ENCODE data around the gene EDN1. TPM values are rescaled to one million over a fixed set of nuclear protein-coding genes. Genes with fewer than 3 reads are reported as not detected.

EDN1 gene
- total RNA-seq, 2 donors from 2014 or later, result 4.0 to 7.2 TPM

DNA sequence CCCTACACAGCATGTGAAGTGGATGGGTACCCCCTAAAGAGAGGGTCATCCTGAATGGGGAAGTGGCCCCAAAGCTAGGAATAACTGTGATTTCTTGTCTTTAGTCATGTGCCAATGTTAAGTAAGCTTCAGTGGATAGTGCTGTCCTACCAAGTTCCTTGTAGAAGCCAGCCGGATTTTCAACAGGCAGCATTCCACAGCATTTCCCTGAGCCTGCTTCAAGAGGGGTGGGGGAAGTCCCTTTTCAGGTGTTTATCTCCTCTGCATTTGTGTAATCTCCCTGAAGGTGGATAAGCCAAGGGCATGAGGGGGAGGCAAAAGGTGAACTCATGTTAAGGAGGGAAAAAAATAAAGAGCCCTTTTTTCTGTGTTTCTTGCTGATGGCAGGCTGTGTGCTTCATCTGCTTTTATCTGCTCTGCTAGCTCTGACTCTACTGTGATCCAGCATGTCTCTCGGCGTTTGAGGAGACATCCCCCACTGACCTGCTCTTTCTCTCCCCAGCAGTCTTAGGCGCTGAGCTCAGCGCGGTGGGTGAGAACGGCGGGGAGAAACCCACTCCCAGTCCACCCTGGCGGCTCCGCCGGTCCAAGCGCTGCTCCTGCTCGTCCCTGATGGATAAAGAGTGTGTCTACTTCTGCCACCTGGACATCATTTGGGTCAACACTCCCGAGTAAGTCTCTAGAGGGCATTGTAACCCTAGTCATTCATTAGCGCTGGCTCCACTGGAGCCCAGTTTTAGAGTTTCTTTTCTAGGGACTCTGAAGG is 1.9 kb downstream of the EDN1 start:
- intact Hi-C loops (cut with DNase I), result loop anchor here in 1 of 2 donors (10.0 kb wide), 1 partner anchor 313 kb away; no protein-coding TSS in a partner anchor
- DNase-seq (ENCODE audit: low spot score), result no peak

DNA sequence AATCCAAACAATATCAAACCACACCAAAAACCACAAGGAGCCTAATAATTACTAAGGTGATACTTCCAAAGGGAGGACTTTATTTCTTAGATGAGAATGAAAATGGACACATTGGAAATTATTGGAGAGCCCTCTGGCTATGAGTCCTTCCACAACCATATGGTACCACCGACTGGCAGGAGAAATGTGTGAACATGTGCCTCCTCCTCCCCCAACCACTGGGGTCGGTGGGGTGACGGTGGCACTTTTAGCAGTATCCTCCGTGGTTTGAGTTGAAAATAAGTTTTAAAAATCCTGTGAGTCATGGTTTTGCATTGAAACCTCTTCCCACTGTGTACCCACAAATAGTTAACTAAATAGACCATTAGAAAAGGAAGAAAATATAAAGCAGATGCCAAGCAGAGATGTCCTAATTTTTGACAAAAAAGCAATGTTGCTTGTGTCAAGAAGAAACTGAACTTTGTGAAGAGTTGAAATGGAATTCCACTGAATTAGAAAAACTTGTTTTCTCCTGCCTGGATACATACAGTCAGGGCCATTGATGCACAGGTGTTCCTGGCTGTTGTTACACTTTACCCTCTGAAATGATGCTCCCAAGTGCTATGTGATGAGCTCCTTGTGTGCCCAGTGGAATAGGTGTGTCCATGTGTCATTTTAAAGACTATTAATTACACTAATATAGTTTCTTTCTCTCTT is 3.2 kb downstream of the EDN1 start:
- no peak for DNase-seq (ENCODE audit: low spot score)
- intact Hi-C loops (cut with DNase I), result loop anchor here in 1 of 2 donors (10.0 kb wide), 1 partner anchor 311 kb away; no protein-coding TSS in a partner anchor

DNA sequence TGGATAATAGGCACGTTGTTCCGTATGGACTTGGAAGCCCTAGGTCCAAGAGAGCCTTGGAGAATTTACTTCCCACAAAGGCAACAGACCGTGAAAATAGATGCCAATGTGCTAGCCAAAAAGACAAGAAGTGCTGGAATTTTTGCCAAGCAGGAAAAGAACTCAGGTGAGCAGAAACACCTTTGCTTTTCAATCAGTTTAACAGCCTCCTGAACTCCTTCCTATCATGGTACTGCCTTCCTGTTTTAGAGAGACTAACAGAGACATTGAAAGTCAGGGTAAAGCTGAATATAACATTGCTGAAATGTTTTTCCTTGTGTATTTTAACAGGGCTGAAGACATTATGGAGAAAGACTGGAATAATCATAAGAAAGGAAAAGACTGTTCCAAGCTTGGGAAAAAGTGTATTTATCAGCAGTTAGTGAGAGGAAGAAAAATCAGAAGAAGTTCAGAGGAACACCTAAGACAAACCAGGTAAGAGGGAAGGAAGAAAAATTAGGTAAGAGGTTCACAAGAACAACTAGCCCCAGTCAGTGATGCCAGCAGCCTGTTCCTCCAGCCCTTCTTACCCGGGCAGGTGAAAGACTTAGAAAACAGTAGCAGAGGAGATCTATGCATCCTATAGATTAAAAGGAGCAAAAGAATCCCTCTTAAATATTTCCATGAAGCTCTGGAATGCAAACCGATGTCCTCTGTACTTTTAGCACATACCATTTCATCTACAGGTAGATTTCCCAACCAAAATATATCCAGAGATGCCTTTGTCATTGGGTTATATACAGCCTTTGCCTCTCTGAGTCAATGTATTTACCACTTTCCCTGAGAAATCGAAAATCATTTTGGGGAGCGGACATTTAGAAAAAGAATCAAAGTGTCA is 4.0 kb downstream of the EDN1 start:
- DNase-seq (ENCODE audit: low spot score), result no peak
- intact Hi-C loops (cut with DNase I), result loop anchor here in 1 of 2 donors (10.0 kb wide), 1 partner anchor 311 kb away; no protein-coding TSS in a partner anchor

DNA sequence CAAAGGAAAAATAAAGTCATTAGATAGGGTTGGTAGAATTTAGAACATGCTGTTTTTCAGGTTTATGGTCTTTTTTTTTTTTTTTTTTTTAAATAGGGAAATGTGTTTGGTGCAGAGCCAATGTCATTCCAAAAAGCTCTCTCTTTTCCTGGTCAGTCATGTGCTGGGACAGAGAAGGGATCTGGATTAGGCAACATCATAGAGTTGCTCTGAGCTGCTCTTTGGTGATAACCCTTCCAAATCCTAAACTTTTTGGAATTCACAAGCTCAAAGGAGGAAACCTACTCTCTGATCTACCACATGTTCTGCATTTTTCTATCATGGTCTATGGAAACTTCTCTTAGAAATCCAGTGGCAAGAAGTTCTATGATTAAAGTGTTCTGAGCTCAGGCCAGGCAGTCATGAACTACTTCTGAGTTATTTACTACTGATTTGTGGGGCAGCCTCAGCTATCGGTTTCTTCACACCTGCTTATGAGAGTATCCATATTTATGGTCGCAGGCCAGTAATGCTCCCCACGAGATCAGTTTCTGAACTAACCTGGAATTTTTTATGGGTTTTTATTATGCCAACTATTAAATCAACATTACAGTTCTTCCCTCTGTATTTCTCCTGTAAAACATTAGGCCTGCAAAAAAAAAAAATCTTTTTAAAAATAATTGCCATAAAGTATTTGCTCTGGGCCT is 4.8 kb downstream of the EDN1 start:
- no peak for DNase-seq (ENCODE audit: low spot score)
- intact Hi-C loops (cut with DNase I), result loop anchor here in 1 of 2 donors (10.0 kb wide), 1 partner anchor 310 kb away; no protein-coding TSS in a partner anchor

DNA sequence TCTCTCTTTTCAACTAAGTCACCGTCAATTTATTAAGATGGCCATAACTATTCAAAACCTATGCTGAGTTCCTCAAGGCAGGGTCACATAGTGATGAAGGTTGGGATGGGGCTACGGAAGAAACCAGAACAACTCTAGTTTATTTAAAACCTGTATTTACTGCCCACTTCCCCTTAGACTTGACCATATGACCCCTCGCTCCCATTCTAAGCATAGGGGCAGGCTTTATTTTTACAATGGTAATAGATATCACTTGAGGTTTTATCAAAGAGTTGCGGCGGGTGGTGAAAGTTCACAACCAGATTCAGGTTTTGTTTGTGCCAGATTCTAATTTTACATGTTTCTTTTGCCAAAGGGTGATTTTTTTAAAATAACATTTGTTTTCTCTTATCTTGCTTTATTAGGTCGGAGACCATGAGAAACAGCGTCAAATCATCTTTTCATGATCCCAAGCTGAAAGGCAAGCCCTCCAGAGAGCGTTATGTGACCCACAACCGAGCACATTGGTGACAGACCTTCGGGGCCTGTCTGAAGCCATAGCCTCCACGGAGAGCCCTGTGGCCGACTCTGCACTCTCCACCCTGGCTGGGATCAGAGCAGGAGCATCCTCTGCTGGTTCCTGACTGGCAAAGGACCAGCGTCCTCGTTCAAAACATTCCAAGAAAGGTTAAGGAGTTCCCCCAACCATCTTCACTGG is 5.5 kb downstream of the EDN1 start:
- no peak for DNase-seq (ENCODE audit: low spot score)
- intact Hi-C loops (cut with DNase I), result loop anchor here in 1 of 2 donors (10.0 kb wide), 1 partner anchor 309 kb away; no protein-coding TSS in a partner anchor

DNA sequence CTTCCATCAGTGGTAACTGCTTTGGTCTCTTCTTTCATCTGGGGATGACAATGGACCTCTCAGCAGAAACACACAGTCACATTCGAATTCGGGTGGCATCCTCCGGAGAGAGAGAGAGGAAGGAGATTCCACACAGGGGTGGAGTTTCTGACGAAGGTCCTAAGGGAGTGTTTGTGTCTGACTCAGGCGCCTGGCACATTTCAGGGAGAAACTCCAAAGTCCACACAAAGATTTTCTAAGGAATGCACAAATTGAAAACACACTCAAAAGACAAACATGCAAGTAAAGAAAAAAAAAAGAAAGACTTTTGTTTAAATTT is 6.1 kb downstream of the EDN1 start:
- no peak for DNase-seq (ENCODE audit: low spot score)
- intact Hi-C loops (cut with DNase I), result loop anchor here in 1 of 2 donors (10.0 kb wide), 1 partner anchor 309 kb away; no protein-coding TSS in a partner anchor

DNA sequence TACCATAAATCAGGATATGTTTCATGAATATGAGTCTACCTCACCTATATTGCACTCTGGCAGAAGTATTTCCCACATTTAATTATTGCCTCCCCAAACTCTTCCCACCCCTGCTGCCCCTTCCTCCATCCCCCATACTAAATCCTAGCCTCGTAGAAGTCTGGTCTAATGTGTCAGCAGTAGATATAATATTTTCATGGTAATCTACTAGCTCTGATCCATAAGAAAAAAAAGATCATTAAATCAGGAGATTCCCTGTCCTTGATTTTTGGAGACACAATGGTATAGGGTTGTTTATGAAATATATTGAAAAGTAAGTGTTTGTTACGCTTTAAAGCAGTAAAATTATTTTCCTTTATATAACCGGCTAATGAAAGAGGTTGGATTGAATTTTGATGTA is 6.4 kb downstream of the EDN1 start:
- no peak for DNase-seq (ENCODE audit: low spot score)
- intact Hi-C loops (cut with DNase I), result loop anchor here in 1 of 2 donors (10.0 kb wide), 1 partner anchor 308 kb away; no protein-coding TSS in a partner anchor

DNA sequence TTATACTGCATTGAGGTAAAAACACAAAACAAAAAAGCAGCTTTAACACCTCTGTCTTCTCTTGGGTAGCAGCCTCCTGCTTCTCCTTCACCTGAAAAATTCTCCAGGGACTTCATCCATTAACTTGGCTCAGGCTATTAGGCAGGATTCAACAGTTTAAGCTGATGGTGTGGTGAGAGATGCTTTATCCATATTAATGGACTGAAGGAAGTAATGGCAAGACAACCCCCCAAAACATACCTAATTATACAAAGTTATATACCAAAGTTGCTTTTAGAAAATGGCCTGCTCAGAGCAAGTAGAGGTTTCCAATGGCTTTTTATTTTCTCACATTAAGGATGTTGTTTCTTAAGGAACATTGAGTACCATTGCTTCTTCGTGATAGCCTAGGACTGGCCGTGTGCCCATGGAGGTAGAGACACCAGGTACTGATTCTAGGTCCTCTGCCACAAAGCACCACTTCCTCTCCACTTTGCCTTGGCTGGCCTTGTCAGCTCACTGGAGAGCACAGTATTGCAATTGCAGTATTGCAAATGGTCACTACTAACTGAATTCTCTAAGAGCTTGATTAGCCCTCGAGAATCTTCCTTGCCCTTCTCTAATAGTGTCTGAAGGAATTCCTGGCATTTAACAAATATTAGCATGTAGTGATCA is 7.3 kb downstream of the EDN1 start:
- intact Hi-C loops (cut with DNase I), result loop anchor here in 1 of 2 donors (10.0 kb wide), 1 partner anchor 307 kb away; no protein-coding TSS in a partner anchor
- no peak for DNase-seq (ENCODE audit: low spot score)

DNA sequence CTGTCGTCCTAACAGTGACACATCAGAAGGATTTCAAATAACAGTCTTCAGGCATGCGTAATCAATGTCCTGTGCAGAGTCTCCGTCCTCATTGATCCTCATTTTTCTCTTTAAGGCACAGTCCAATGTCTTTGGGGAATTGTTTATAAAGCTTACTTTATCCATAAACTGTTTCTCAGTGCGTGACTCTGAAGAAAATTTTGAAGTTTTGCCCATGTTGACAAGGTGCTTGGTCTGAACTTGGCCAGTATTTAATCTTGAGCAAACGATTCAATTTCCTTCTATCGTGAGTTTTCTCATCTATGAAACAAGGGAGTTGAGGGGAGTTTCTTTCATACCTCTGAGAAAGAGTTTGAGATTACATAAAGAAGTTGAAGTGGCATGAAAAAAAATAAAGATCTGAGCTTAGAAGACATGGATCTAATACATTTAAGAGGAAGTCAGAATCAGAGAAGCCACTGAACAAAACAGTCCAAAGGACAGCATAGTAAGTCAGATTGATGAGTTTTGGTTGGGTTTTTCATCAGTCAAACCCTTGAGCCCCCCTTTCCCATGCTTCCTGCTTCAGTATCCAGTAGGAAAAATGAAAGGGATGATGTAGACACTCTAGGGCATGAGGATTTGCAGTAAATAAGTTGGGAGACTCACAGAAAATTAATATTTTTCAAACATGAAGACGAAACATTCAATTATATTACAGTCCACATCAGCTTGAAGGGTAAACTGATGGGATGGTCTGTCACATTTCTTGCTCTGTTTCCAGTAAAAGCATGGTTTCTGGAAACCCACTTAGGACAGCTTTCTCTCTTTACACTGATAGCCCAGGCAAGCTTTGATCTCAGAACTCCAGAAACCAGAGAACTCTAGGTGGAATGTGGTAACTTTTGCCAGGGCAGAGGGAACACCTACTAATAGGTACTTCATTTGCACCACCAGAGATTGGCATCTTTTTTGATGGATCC is 8.1 kb downstream of the EDN1 start:
- no peak for DNase-seq (ENCODE audit: low spot score)
- intact Hi-C loops (cut with DNase I), result loop anchor here in 1 of 2 donors (10.0 kb wide), 1 partner anchor 307 kb away; no protein-coding TSS in a partner anchor

DNA sequence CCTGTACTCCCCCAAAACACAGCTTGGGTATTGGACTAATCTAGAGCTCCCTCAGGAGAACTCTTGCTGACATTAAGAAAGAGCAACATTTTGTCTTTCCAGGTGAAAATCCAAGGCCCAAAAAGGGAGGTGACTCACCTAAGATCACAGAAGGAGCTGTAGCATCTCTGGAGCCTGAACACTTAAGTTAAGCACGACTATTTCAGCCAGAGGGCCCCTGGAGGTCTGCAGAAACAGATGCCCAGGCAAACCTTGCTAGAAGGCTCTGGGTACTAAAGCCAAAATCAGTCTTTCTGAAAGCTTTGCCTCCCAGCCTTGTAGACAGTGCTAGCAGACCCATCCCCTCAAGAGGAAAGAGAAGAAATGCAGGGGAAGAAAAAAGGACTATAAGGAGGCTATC is 8.8 kb downstream of the EDN1 start:
- no peak for DNase-seq (ENCODE audit: low spot score)

DNA sequence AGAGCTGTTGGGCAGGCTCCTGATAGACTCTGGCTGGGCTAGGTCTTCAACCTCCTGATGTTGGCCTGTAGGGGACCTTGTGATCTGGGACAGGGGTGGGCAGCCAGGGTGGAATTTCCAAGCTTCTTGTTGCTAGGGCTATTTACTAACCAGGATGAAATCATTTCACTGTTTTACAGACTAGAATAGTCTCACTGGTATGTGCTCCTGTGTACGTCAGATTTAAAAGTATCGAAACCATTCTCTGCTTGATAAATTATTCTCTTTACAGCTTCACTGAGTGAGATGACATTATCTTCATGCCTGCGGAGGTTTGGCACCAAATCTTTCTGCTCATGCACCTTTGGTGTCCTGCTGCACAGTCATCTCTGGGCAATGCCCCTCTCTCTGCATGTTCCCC is 10.9 kb downstream of the EDN1 start:
- intact Hi-C loops (cut with DNase I), result no loop called here
- DNase-seq (ENCODE audit: low spot score), result no peak

More for the DNA sequence above, 8.8 kb downstream of the EDN1 start:
- intact Hi-C loops (cut with DNase I), result loop anchor here in 1 of 2 donors (10.0 kb wide), 1 partner anchor 306 kb away; no protein-coding TSS in a partner anchor

DNA sequence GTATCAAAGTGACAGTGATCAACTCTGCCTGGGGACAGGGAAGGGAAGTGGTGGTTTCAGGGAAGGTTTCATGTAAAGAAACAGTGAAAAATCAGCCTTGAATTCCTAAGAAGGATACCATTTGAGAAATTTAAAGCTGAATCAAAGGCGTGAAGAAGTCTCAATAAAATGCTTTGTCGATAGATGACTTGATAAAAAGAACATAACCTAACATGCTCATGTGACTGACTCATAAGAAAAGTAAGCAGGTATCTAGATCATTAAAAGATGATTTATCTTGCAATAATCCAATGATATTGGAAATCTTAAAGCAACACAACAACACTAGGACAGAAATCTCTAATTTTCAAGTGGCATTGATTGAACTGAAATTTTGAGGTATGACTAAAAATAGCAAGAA is 14.3 kb downstream of the EDN1 start:
- intact Hi-C loops (cut with DNase I), result no loop called here
- DNase-seq (ENCODE audit: low spot score), result no peak

DNA sequence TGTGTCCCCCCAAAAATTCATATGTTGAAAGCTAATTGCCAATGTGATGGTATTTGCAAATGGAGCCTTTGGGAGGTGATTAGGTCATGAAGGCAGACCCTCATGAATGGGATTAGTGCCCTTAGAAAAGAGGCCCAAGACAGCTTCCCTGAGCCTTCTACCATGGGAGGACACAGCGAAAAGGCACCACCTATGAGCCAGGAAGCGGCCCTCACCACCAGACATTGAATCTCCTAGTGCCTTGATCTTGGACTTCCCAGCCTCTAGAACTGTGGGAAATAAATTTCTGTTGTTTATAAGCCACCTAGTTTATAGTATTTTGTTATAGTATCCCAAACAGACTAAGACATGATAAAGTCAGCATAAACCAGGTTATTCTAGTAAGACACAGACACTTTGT is 18.9 kb downstream of the EDN1 start:
- intact Hi-C loops (cut with DNase I), result no loop called here
- DNase-seq (ENCODE audit: low spot score), result no peak

DNA sequence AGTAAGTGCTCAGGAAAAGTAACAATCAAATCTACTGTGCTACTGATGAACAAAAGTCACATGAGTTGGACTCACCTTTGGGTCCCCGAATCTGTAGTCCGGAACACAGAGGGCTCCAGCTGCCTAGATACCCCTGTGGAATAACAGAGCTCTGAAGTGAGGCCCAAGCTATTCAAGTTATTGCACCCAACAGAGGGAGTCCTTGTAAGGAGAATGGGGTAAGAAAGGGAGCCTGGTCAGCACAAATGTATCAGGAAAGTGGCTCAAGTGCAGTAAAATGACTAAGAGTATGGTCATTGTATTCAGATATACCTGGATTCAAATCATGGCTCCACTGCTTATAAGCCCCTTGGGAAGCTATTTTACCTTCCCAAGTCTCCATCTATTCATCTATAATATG is 20.9 kb downstream of the EDN1 start:
- DNase-seq (ENCODE audit: low spot score), result no peak
- intact Hi-C loops (cut with DNase I), result no loop called here

DNA sequence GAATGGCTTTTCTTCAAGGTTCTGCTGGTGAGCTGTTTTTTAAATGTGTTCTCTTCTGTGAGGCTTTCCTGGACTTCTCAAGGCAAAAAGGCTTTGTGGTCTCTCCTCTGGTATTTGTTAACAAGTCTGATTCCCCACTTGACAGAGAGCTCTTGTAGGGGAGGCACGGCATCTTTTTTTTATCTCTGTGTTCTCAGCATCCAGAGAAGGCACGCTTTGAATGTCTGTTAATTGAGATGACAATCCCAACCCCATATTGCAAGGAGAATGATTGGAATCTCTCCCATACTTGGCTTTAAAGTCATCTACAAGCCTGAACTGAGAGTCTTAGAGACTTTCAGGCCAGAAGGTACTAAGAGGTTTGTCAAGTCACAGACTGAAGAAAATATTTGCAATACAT is 22.6 kb downstream of the EDN1 start:
- intact Hi-C loops (cut with DNase I), result no loop called here
- no peak for DNase-seq (ENCODE audit: low spot score)

DNA sequence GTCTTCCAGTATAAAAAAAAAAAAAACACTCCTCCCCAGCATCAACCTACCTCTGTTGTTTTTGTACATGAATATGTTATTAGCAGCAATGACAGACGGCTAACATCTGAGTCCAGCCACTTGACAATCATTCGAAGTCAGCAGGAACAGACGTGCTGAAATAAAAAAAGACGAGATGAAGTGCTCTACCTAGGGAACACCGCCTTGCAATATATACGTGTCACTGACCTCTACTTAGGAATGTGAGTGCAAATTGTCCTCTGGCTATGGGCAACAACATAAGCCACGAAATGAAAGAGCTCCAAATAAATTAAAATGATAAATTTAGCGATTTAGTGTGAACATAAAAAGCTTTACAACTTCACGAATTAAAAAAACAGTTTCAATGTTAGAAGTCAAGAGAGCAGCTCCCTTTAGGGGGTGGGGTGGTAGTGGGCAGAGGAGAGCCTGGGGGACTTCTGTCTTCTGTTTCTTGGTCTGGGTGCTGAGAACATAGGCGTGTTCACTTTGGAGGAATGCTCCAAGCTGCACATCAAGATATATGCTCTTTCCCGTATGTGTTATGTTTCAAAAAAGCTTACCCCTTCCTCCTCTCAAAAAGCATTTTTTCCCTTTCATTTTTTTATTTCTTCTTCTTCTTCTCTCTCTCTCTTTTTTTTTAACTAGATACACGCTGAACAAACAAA is 23.3 kb downstream of the EDN1 start:
- intact Hi-C loops (cut with DNase I), result no loop called here
- no peak for DNase-seq (ENCODE audit: low spot score)
